Measurements from ENCODE around the gene TPT1.
"Not testable (repeated sequence)": the region's sequence is repeated elsewhere in the genome, so short reads cannot be mapped to it uniquely, and the experiment has no call there.

Gene TPT1

DNA sequence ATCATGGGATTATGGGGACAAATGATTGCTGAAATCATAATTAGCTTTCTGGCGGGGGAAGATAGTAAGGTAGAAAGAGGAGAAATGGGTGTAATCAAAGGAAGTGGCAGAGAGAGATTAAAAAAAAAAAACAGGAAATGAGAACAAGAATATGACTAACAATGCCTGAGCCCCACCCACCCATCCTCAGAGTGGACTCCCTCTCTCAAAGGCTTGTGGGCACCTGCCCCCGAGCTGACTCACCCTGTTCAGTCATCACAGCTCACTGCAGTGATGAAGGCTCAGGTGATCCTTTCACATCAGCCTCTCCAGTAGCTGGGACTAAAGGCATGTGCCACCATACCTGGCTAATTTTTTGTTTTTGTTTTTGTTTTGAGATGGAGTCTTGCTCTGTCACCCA is 26.4 kb upstream of the TPT1 start:
- peak; percentile 71 for DNase-seq (ENCODE audit: low spot score)

DNA sequence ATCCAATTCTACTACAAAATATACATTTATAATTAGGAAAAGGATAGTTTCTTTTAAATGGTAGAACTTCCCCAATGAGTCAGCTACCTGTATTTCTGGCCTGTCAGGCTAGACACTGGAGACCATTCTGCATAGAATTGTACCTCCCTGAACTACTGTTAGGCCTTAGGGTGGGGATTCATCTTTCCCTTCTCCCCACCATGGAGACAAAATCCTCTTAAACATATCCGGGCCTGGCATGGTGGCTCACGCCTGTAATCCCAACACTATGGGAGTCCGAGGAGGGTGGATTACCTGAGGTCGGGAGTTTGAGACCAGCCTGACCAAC is 24.5 kb upstream of the TPT1 start:
- no peak for DNase-seq (ENCODE audit: low spot score)

DNA sequence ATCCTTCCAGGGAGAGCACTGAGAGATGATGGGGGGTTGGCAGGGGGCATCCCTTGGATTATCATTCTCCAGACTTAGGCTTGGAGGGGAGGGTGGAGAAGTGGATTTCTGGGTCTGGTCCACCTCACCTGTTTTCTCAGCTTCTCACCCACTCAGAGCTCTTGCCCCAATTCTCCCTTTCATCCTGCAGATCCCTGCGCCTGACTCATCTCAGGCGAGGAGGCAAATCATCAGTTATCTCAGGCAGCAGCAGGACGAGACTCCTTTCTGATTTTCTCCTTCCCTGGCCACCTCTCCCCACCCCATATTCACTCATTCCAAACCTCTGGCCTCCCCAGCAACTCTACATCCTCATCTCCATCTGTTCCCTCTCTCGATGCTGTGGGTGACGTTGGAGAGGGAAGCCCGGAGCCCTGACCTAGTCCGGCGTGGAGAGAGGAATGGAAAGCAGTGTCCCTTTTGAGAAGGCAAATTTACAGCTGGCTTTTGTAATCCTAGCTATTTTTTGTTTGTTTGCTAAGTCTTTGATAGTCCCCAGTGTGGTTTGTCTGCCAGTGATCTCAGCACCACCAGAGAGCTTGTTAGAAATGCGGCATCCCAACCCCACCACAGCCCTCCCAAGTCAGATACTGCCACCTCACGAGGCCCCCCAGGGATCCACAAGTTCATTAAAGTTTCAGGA is 24.0 kb upstream of the TPT1 start:
- DNase-seq (ENCODE audit: low spot score): no peak

DNA sequence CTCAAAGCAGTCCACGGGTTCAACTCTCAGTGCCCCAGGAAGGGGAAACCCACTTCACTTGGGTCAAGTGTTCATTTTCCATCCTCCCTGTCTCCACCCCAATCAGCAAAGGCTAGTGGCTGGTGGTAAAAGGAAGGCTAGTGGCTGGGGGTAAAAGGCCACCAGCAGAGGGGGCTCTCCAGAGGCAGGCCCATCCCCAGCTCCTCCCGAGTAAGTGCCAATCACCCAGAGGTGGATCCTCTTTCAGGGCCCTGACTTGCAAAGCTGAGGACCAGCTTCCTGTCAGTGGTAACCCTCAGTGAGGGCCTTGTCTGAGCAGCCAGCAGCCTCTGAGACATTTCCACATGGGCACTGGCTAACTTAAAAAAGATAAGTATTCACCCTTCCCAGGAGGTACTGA is 22.0 kb upstream of the TPT1 start:
- DNase-seq (ENCODE audit: low spot score): peak; percentile 14

GRCh38 chr13:45361596-45362206 is 20.7 kb upstream of the TPT1 start:
- no peak for DNase-seq (ENCODE audit: low spot score)

DNA sequence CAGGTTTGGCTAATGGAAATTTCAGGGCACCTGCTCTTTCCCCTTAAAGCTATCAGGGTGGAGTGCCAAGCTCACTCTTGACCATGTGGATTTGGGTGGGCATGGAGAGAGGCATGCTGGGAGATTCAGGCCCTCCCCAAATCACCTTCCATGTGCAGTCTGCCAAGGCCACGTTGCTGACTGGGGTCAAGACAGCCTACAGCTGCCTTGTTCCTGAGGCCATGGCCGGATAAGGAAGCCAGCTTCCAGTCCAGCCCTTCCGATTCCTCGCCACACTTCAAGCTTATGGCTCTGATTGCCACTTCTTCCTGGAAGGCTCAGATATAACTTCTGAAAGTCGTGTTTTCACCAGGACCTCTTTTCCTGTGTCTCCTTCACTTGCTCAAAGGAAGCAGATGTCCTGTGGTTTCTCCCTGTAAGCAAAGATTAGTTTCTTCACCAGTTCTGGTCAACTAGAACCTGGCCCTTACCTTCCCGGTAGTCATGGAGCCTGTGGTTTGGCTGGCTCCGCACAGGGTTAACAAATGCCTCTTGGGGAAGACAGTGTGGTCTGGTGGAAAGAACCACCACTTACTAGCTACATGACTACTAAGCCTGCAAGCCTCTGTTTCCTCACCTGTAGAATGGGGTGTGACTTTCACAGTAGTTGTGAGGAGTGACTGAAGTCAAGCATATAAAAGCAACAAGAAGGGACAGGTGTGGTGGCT is 16.1 kb upstream of the TPT1 start:
- no peak for DNase-seq (ENCODE audit: low spot score)

DNA sequence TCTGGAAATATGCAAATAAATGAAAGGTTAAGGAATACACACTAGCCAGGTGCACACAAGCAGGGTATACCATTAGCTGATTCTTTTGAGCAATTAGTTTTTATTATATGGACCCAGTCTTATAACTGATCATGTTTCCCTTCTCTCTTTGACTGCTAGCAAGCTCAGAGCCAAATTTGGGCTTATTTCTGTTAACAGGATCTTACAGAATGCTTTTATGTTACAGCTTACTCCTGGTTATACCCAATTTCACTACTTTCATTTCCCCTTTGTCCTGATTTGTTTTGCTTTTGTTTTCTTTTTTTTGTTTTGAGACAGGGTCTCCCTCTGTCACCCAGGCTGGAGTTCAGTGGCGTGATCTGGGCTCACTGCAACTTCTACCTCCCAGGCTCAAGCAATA is 12.9 kb upstream of the TPT1 start:
- no peak for DNase-seq (ENCODE audit: low spot score)

- DNase-seq (ENCODE audit: low spot score): no peak
These were observed 11.0 kb upstream of the TPT1 start for GRCh38 chr13:45352031-45352430.

- no peak for DNase-seq (ENCODE audit: low spot score)
These were observed 9.2 kb upstream of the TPT1 start for GRCh38 chr13:45350152-45350551.

- no peak for DNase-seq (ENCODE audit: low spot score)
These were observed 8.5 kb upstream of the TPT1 start for GRCh38 chr13:45349438-45349837.

DNA sequence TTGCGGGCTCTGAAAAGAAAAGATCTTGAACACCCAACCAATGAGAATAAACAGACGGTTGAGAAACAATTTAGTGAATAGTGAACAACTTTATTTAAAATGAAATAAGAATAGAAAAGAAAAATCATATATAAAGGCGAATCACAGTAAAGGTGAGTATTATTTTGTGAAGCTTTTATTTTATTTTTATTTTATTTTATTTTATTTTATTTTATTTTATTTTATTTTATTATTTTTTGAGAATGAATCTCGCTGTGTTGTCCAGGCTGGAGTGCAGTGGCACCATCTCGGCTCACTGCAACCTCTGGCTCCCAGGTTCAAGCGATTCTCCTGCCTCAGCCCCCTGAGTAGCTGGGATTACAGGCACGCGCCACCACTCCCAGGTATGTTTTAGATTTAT is 3.1 kb upstream of the TPT1 start:
- not testable (repeated sequence) for DNase-seq (ENCODE audit: low spot score)

GRCh38 chr13:45343102-45343501 is 2.1 kb upstream of the TPT1 start:
- DNase-seq (ENCODE audit: low spot score): not testable (repeated sequence)

DNA sequence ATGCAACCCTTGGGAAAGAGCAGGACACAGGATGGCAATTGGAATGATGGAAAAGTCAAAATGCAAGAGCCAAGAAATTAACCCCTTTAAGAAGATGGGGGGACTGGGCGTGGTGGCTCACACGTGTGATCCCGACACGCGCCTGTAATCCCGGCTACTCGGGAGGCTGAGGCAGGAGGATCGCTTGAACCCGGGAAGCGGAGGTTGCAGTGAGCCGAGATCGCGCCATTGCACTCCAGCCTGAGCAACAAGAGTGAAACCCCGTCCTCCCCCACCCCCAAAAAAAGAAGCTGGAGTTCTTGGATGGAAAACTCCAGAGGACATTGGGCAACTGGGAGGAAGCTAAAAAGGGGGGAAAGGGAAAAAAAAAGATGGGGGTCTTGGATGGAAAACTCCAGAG is 1.7 kb upstream of the TPT1 start:
- not testable (repeated sequence) for DNase-seq (ENCODE audit: low spot score)

- DNase-seq (ENCODE audit: low spot score): peak; percentile 9
These were observed 967 bp upstream of the TPT1 start for GRCh38 chr13:45341799-45342500.

GRCh38 chr13:45340422-45341033 is 455 bp downstream of the TPT1 start:
- DNase-seq (ENCODE audit: low spot score): peak; percentile 77

GRCh38 chr13:45339867-45340266 is 1.1 kb downstream of the TPT1 start:
- DNase-seq (ENCODE audit: low spot score): no peak

DNA sequence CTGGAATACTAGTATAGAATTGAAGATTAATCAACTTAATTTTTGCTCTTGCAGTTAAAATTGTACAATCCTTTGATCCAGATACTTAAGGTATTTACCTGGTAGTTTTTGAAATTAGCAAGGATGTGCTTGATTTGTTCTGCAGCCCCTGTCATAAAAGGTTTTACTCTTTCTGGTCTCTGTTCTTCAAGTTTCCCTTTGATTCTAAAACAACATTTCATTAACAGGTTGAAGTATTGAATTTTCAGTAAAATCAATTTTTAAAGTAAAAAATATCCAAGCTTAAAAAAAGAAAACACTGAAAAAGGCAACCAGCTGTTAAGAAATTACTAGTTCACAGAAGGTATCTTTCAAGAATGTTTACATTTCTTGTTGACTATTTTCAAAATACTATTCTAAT is 1.6 kb downstream of the TPT1 start:
- DNase-seq (ENCODE audit: low spot score): no peak

DNA sequence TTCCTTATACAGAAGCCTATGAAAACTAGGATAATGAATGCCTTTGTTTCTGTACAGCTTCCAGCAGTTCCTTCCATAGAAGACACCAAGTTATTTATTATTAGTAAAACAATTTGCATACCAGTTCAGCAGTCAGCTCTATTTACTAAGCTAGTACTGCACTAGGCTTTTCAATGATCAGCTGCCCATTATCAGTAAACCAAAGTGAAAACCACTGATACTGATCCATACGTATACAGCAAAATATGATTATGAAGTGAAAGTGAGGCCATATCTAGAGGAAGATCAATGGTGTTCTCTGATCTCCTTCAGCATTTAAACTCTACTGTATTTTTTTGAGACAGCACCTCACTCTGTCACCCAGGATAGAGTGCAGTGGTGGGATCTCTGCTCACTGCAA is 3.2 kb downstream of the TPT1 start:
- DNase-seq (ENCODE audit: low spot score): no peak

GRCh38 chr13:45337395-45337794 is 3.6 kb downstream of the TPT1 start:
- DNase-seq (ENCODE audit: low spot score): no peak

DNA sequence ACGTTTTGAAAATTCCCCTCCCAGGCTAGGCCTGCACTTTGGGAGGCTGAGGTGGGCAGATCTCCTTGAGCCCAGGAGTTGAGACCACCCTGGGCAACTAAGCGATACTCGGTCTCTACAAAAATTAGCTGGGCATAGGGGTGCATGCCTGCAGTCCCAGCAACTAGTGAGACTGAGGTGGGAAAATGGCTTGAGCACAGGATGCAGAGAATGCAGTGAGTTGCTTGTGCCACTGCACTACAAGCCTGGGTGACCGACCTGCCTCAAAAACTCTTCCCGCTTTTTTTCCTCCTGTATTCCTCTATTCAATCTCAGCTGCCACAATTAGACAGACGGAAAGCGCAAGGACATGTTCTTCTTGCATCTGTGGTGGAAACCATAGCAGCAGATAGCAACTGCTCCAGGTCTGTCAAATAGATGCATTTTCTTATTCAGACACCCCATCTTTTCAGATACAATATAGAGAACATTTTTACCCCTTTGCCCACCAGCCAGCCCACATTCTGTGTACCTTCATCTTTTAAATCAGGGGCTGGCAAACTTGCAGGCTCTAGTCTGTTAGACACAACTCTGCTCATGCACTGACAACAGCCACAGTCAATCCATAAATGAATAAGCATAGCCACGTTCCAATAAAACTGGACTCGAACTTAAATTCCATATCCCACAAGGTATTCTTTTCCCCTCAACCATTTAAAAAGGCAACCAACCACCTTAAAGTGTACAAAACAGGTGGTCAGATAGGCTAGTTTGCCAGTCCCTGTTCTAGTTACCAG is 4.8 kb downstream of the TPT1 start:
- no peak for DNase-seq (ENCODE audit: low spot score)

DNA sequence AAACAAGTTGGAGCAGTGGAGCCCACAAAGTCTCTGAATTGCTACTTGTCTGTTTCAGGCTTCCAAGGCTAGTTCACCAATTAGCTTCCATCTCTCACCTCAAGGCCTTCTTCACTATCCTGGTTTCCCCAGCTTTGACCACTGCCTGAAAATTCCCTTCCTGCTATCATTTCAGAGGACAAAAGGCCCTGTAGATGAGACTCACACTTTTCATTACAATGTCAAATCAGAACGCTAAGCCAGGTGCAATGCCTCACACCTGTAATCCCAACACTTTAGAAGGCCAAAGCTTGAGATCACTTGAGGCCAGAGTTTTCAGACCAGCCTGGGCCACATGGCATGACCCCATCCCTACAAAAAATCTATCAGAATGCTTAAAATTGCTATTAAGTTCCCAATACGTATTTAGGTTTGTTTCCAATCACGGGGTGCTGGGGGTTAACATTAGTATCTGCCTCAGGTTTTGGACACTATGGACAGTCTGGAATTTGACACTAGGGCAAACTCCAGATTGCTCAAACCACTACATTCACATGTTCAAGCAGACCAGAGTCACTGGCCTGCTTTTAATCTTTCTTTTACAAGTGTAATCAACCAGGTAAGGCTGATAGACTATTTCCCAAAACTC is 5.5 kb downstream of the TPT1 start:
- DNase-seq (ENCODE audit: low spot score): no peak
